Stimulated activated CD4-positive, alpha-beta T cell treated with anti-CD3 and anti-CD28 coated beads, Interleukin-4, amount 100 ng/mL, for 4 hours (primary cell): ENCODE data around the gene ESPNL.

ENCODE experiments used
- DNase-seq, 2 experiments: peaks; one replicate each; pipeline ENCODE4 v3.0.0-alpha.2; 2020

Gene ESPNL

GRCh38 chr2:238077292-238077691 is 22.8 kb upstream of the ESPNL start:
- DNase-seq, result no peak

DNA sequence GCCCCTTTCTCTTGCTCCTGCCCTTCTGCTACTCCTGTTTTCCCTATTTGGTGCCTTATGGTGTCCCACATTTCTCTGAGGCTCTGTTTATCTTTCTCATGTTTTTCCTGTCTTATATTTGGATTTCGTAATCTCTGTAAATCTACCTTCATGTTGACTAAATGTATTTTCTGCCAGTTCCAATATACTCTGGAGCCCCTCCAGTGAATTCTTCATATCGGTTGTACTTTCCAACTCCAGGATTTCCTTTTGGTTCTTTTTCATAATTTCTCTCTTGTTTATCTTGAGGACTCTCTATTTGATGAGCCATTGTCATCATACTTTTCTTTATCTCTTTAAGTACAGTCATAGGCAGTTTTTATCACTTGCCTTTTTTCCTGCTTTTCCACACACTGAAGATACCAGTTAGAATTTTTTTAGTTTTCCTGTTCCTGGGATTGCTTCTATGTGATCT is 20.2 kb upstream of the ESPNL start:
- DNase-seq, result no peak

- DNase-seq, result no peak
Measured at GRCh38 chr2:238080518-238080917, 19.6 kb upstream of the ESPNL start.

GRCh38 chr2:238081150-238081549 is 19.0 kb upstream of the ESPNL start:
- no peak for DNase-seq

GRCh38 chr2:238081561-238081960 is 18.6 kb upstream of the ESPNL start:
- DNase-seq, result no peak

- DNase-seq, result no peak
Measured at GRCh38 chr2:238082151-238082550, 18.0 kb upstream of the ESPNL start.

DNA sequence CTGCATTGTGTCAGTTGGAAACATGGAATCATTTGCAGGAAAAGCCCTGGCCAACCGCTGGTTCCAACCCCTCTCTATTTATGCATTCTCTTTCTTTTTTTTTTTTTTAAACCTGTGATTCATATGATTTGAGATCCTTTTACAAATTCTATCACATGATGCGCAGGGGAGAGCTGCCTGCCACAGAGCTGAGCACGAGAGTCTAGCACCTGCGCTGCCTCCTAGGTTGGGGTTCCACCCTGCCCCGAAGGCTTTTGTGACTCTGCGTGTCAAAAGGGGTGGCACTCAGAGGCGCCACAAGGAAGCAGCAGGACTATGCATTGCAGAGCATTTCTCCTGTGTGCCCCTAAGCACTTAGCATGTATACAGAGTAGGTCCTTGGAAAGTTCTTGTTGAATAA is 17.3 kb upstream of the ESPNL start:
- DNase-seq, result no peak

DNA sequence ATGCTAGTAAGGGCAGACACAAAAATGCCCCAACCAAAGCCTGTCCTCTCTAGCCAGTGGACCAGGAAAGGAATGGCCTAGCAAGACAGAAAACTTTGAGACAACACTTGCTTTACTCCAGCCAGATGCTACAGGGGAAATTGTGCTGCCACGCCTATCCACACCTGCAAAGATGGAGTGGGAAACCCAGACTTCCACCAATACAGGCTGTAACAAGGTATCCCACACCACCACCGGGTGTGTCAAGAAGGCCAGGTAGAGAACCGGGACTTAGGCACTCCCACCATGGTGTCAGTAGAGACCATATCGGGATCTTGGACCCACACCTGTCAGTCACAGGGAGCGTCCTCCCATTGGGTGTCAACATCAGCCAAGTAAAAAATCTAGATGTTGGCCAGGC is 16.2 kb upstream of the ESPNL start:
- no peak for DNase-seq

- DNase-seq, result no peak
Measured at GRCh38 chr2:238084761-238085160, 15.4 kb upstream of the ESPNL start.

GRCh38 chr2:238085899-238086298 is 14.2 kb upstream of the ESPNL start:
- no peak for DNase-seq

DNA sequence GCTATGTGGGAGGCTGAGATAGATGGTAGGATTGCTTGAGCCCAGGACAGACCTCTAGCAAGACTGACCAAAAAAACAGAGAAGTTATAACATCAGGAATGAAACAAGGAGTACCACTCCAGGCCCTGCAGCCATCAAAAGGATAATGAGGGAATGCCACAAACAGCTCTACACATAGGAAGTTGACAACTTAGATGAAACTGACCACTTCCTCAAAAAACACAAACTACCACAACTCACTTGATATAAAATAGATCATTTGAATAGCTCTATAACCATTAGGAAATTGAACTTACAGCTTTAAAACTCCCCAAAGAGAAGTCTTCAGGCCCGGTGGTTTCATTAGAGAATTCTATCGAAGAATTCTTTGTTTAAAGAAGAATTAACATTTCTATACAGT is 12.9 kb upstream of the ESPNL start:
- no peak for DNase-seq

DNA sequence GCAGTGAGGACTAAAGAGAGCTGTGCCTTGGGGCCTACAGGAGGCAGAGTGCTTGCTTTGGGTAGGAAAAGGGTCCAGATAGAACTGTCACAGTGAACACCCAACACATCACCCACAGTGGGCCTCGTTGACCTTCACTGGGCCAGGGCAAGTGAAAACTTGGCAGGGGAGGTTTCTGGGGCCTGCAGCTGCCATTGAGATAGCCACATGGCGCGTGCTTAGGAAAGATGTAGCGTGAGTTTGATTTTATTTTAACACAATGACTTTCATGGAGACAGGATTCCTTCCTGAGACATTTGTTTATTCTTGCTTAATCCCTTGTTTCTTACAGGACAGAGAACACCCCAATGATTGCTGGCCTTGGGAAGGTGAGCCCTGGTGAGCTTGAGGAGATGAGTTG is 9.3 kb upstream of the ESPNL start:
- DNase-seq, result no peak

DNA sequence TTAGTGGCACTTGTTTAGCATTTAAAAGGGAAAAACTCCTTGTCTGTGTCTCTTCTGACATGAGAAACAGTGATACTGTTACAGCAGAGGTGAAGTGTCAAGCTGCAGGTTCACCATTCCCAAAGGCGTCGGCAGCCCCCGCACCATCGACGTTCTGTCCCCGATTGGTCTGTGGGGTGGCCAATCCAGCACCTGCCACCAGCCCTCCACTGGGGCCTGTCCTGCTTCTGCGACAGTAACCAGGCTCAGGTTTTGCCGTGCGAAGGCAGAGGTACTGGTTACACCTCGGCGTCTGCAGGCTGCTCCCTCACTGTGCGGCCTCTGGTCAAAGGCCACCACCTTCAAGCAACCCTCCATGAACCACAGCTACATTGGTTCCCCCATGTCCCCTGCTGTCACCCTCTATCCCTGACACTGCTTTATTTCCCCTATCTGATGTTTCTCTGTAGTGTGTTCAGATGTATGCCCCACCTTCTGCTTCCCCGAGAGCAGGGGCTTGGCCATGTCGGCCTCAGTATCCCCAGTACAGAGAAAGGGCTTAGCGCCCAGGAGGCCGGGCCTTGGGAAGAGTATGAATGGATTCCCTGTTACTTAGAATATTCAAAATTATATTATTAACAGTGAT is 8.6 kb upstream of the ESPNL start:
- no peak for DNase-seq

GRCh38 chr2:238092486-238093035 is 7.6 kb upstream of the ESPNL start:
- DNase-seq, result no peak

GRCh38 chr2:238093181-238094140 is 6.7 kb upstream of the ESPNL start:
- no peak for DNase-seq

- no peak for DNase-seq
Measured at GRCh38 chr2:238094438-238095022, 5.6 kb upstream of the ESPNL start.

DNA sequence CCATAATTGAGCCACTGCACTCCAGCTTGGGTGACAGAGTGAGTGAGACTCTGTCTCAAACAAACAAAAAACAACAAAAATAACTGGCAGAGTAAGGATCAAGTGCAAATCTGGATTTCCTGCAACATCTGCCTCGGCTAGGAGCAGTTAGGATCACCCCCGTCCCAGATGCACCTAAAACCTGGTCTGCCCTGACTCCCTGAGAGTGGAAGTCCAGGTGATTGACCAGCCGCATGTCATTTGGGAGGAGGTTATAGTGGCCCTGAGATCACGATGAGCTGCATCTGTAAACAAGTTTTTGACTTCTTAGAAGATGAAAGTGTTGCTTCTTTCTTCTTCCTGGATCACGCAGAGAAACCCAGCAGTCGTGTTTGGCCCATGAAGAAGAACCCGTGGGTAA is 5.0 kb upstream of the ESPNL start:
- DNase-seq, result no peak

- DNase-seq, result no peak
Measured at GRCh38 chr2:238096311-238097011, 3.7 kb upstream of the ESPNL start.

DNA sequence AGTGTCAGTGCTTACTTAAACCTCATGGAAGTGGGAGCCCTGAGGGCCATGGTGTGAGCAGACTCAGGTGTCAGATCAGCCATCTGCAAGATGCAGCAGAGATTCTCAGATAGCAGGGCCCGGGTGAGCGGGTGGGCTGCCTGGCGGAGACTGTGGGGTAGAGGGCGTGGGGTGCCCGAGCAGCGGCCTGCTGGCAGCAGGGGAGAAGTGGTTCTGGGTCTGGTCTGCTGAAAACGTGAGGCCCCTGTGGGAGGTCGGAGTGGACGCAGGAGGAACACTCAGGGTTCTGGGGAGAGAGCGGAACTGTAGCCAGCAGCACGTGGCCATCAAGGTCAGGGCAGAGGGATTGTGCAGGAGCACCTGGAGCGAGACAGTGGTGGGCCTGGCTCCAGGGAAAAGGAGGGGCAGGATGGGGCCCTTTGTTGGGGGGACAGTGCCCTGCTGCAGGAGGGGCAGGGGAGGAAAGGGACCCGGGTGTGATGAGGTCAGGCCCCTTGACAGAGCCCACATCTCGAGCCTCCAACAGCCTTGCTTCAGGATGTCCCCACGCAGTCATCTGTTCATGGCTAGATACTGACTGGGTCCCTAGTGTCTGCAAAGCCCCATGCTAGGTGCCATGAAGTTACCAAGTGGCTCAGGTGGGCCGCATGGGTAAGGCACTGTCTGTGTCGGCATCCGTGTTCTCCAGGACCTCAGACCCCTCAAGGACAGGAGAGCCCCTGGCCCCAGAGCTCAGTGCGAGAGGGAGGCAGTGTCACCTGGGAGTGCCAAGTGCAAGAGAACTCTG is 2.7 kb upstream of the ESPNL start:
- no peak for DNase-seq

- no peak for DNase-seq
Measured at GRCh38 chr2:238097988-238098871, 1.9 kb upstream of the ESPNL start.
